ENCODE measurements around the gene LMX1A.

DNA sequence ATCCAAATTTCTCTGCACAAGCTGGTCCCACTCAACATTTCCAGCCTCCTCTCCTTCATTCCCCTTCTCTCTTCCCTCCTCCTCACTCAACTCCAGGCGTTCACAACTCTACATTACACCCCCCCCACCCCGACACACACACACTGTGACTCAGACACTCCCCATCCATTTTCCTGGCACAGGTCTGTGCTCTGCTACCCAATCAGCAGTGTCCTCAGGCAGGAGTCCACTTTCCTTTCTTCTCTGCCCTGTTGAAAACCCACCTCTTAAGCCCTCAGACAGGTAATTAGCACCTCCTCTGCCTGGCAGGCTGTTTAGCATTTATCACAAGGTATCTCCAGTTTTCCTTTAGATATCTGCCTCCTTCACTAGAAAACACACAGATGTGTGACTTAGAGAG lies 8.8 kb upstream of the LMX1A start:
- TF ChIP-seq POLR2A (IDR thresholded peaks at IDR 0.05; ENCODE audit: low read length) (no peak), GATA1 (IDR thresholded peaks at IDR 0.05; ENCODE audit: low read depth, low read length) (no peak)
